DND-41 (cell line): ENCODE results near the gene POLR1F.

Source experiments
- ATAC-seq: fragments of 200-7000 bp; cut with Tn5 transposase; 3 replicates; pipeline ENCODE4 v1.9.1; 2021; ENCODE audit warnings: low read depth; ENCODE audit not compliant: insufficient read depth
- DNase-seq: peaks from one replicate; pipeline ENCODE4 v3.0.0-alpha.2; 2020
- H2AFZ ChIP-seq: 2 replicates; pipeline ENCODE4 v1.6.0; 2012; ENCODE audit warnings: low read depth, low read length
- H3K27ac ChIP-seq: 2 replicates; pipeline ENCODE4 v1.5.1; 2012; ENCODE audit warnings: low read length, inconsistent platforms
- H3K27me3 ChIP-seq: fragments of 200-600 bp; sonication (generic); 2 replicates; pipeline ENCODE4 v1.6.0; 2012; ENCODE audit warnings: low read length, mild to moderate bottlenecking, inconsistent platforms; ENCODE audit not compliant: insufficient read depth, poor library complexity
- H3K36me3 ChIP-seq: 2 replicates; pipeline ENCODE4 v1.5.1; 2012; ENCODE audit warnings: low read length, inconsistent platforms; ENCODE audit not compliant: insufficient read depth
- H3K4me1 ChIP-seq: 2 replicates; pipeline ENCODE4 v1.5.1; 2012; ENCODE audit warnings: mild to moderate bottlenecking, low read length; ENCODE audit not compliant: insufficient read depth
- H3K4me2 ChIP-seq: 2 replicates; pipeline ENCODE4 v1.6.0; 2012; ENCODE audit warnings: mild to moderate bottlenecking, moderate library complexity, low read length, inconsistent platforms; ENCODE audit not compliant: insufficient read depth
- H3K4me3 ChIP-seq, 2 experiments: fragments of 200-600 bp in 1 of 2; shearing (Covaris generic) in 1 of 2; 2 replicates each; pipeline ENCODE4 v1.5.1; 2012 to 2016; ENCODE audit warnings: inconsistent platforms in 2 of 2, low read length in 2 of 2, mild to moderate bottlenecking in 2 of 2, low read depth in 1 of 2, moderate library complexity in 1 of 2
- H3K79me2 ChIP-seq: 2 replicates; pipeline ENCODE4 v1.6.0; 2012; ENCODE audit warnings: low read length, inconsistent platforms; ENCODE audit not compliant: insufficient read depth
- H3K9ac ChIP-seq: 2 replicates; pipeline ENCODE4 v1.6.0; 2012; ENCODE audit warnings: low read depth, mild to moderate bottlenecking, inconsistent platforms, low read length, moderate library complexity
- H3K9me3 ChIP-seq: 2 replicates; pipeline ENCODE4 v1.5.1; 2012; ENCODE audit warnings: low read length, moderate library complexity, mild to moderate bottlenecking, inconsistent platforms; ENCODE audit not compliant: insufficient read depth, severe bottlenecking
- H4K20me1 ChIP-seq: 2 replicates; pipeline ENCODE4 v1.6.0; 2012; ENCODE audit warnings: low read length; ENCODE audit not compliant: insufficient read depth
- EZH2 ChIP-seq: IDR thresholded peaks from 3 replicates; pipeline ENCODE4 v1.6.1; 2012; ENCODE audit warnings: borderline replicate concordance, low read depth, mild to moderate bottlenecking, moderate library complexity, low read length, inconsistent platforms; ENCODE audit not compliant: severe bottlenecking
- TF ChIP-seq, protein P1 (sequence below): IDR thresholded peaks from 2 replicates; pipeline ENCODE4 v1.5.1; 2012; ENCODE audit warnings: borderline replicate concordance, low read length, moderate library complexity, mild to moderate bottlenecking; ENCODE audit not compliant: poor library complexity, severe bottlenecking; ENCODE audit errors: extremely low read depth

The POLR1F gene

DNA sequence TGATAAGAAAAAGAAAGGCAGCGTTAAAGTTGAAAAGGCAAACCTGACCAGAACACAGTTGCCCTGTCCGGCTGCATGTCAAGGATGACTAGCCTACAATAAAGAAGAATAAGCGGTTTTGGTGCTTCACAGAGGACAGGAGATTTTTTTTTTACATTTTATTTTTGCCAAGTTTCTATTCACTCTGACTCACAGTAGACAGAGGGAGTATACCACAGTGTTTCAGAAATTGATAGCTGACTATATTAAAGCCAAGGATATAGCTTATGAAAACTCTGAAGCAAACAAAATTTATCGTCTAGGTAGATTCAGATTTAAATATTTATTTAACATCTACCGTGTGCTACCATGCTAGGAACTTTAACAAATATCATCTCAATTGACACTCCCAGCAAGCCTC lies 16.9 kb upstream of the POLR1F start:
- Histone ChIP-seq H3K4me2 (no peak overlapping the region), H3K4me1 (no peaks in the 10 kb centered on the region), H3K4me3 (no peak overlapping the region), H3K9ac (no peak overlapping the region), H3K36me3 (no peaks in the 10 kb centered on the region), H2AFZ (no peak overlapping the region), H3K27ac (no peak overlapping the region), H4K20me1 (no peaks in the 10 kb centered on the region), H3K9me3 (no peaks in the 10 kb centered on the region), H3K79me2 (no peaks in the 10 kb centered on the region), H3K27me3 (no peaks in the 10 kb centered on the region)
- no peak for DNase-seq
- TF ChIP-seq EZH2 = no peak
- TF ChIP-seq, protein P1, sequence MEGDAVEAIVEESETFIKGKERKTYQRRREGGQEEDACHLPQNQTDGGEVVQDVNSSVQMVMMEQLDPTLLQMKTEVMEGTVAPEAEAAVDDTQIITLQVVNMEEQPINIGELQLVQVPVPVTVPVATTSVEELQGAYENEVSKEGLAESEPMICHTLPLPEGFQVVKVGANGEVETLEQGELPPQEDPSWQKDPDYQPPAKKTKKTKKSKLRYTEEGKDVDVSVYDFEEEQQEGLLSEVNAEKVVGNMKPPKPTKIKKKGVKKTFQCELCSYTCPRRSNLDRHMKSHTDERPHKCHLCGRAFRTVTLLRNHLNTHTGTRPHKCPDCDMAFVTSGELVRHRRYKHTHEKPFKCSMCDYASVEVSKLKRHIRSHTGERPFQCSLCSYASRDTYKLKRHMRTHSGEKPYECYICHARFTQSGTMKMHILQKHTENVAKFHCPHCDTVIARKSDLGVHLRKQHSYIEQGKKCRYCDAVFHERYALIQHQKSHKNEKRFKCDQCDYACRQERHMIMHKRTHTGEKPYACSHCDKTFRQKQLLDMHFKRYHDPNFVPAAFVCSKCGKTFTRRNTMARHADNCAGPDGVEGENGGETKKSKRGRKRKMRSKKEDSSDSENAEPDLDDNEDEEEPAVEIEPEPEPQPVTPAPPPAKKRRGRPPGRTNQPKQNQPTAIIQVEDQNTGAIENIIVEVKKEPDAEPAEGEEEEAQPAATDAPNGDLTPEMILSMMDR = no peak
- no peak for ATAC-seq

DNA sequence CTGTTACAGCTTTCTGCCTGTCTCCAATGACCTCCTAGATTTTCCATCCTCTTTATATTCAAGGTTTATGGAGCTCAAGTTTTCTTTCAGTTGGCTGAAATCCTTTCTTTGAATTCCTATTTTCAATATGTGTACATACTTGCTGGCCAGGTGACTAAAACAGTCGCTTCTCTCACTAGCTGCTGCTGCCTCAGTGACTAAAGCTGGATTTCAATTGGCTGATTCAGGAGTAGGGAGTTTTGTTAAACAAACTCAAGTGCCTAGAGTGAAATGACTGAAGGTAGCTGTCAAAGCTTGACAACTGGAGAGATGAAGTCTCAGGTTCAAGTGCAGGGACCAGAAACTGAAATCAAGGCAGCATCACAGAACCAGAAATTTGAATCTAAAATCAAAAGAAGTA lies 6.7 kb upstream of the POLR1F start:
- no peaks in the 10 kb centered on the region for H3K4me1 ChIP-seq
- H3K27ac ChIP-seq = no peak overlapping the region
- H3K4me2 ChIP-seq = no peak overlapping the region
- H3K9ac ChIP-seq = no peak overlapping the region
- H3K79me2 ChIP-seq = no peaks in the 10 kb centered on the region
- DNase-seq (no peak), ATAC-seq (no peak)
- no peaks in the 10 kb centered on the region for H3K9me3 ChIP-seq
- H2AFZ ChIP-seq = no peak overlapping the region
- TF ChIP-seq, protein P1 = no peak
- no peak for TF ChIP-seq EZH2
- no peak overlapping the region for H3K4me3 ChIP-seq
- no peaks in the 10 kb centered on the region for H4K20me1 ChIP-seq
- no peaks in the 10 kb centered on the region for H3K36me3 ChIP-seq
- no peaks in the 10 kb centered on the region for H3K27me3 ChIP-seq

DNA sequence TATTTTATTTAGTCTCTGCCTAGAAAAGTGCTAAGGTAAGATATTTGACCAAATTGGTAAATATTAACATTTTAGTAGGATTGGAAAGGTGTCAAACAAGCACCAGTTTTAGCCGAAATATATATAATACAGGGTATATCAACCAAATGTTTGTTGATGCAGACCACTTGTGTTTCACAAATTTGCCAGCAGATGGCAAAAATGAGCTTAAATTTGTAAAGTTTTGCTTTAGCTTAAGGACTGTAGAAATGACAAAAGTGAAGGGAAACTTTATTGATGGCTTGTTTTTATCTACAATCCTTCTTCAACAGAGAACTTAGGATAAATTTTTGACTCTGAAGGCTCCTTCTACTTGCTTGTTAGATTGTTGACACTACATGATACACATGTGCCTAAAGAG lies 4.8 kb upstream of the POLR1F start:
- no peaks in the 10 kb centered on the region for H3K27me3 ChIP-seq
- no peak overlapping the region for H3K9ac ChIP-seq
- no peak overlapping the region for H2AFZ ChIP-seq
- H3K79me2 ChIP-seq = peaks cover 2% of the 10 kb centered on the region
- no peaks in the 10 kb centered on the region for H3K9me3 ChIP-seq
- peaks cover 8% of the 10 kb centered on the region for H3K4me1 ChIP-seq
- no peak overlapping the region for H3K4me3 ChIP-seq
- ATAC-seq (no peak), DNase-seq (peak; percentile 42)
- H3K4me2 ChIP-seq = no peak overlapping the region
- H3K27ac ChIP-seq = no peak overlapping the region
- no peaks in the 10 kb centered on the region for H3K36me3 ChIP-seq
- no peaks in the 10 kb centered on the region for H4K20me1 ChIP-seq
- TF ChIP-seq EZH2 = no peak
- TF ChIP-seq, protein P1 = peak; percentile 71

DNA sequence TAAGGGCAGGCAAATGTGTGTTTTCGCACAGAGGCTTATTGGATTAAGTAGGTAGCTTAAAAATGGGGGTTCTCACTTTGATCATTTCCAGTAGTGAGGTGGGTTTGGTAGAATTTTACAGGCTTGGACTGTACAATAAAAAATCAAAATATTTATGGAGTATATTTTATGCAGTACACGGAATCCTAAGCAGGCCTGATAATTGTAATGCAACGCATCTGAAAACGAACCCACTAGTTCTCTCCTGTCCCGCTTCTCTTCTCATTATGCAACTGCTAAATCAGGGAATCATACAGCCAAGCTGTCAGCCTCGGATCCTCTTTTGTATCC lies 377 bp upstream of the POLR1F start:
- H2AFZ ChIP-seq = peak overlapping the region; percentile 93
- peak overlapping the region in 1 of 2 experiments; percentile 90; a peak in 2 of 4 replicates for H3K4me3 ChIP-seq
- peak overlapping the region; percentile 65 for H3K27ac ChIP-seq
- peaks cover 17% of the 10 kb centered on the region; the same call in 1 of the 2 replicates for H4K20me1 ChIP-seq
- peaks cover 31% of the 10 kb centered on the region for H3K4me1 ChIP-seq
- peak overlapping the region; percentile 69 for H3K9ac ChIP-seq
- no peaks in the 10 kb centered on the region for H3K9me3 ChIP-seq
- peak overlapping the region; percentile 39 for H3K4me2 ChIP-seq
- H3K27me3 ChIP-seq = no peaks in the 10 kb centered on the region
- peaks cover 46% of the 10 kb centered on the region for H3K79me2 ChIP-seq
- no peak for ATAC-seq
- DNase-seq = no peak
- no peak for TF ChIP-seq EZH2
- TF ChIP-seq, protein P1 = no peak
- H3K36me3 ChIP-seq = peaks cover 1% of the 10 kb centered on the region; the same call in 1 of the 2 replicates
